RWPE1 (cell line): ENCODE data around the gene GRM8.

Source experiments
- CTCF ChIA-PET: fragments of 350-600 bp; sonication (Branson Sonifier 250); formaldehyde crosslinking; extraction: SDS; loops from one replicate; lab custom pipeline; 2021; lab: Yijun Ruan, JAX
- POLR2A ChIA-PET: fragments of 400-600 bp; formaldehyde crosslinking; extraction: SDS; loops from one replicate; lab custom pipeline; 2020; ENCODE audit warnings: antibody characterized with exemption; ENCODE audit not compliant: low non-redundant PET; lab: Yijun Ruan, JAX
- DNase-seq: peaks from one replicate; pipeline ENCODE4 v3.0.0; 2012; ENCODE audit warnings: low spot score
- H3K27ac ChIP-seq: fragments of 450-650 bp; 2 replicates; pipeline ENCODE4 v1.5.1; 2017
- CTCF ChIP-seq: fragments of 450-650 bp; conservative IDR thresholded peaks from 2 replicates; pipeline ENCODE4 v1.5.1; 2017; ENCODE audit warnings: low read depth, mild to moderate bottlenecking

The GRM8 gene

GRCh38 chr7:127158659-127159058 is 94.1 kb downstream of the GRM8 start:
- CTCF ChIA-PET, result no interaction called here
- no peak for DNase-seq
- POLR2A ChIA-PET, result no interaction called here
- TF ChIP-seq CTCF, result no peak
- no peak overlapping the region for H3K27ac ChIP-seq

GRCh38 chr7:127154958-127155357 is 97.8 kb downstream of the GRM8 start:
- ChIA-PET POLR2A (no interaction called here), CTCF (no interaction called here)
- TF ChIP-seq CTCF, result no peak
- DNase-seq, result no peak
- H3K27ac ChIP-seq, result no peak overlapping the region

GRCh38 chr7:127154101-127154500 is 98.6 kb downstream of the GRM8 start:
- no peak for DNase-seq
- ChIA-PET POLR2A (no interaction called here), CTCF (interaction anchor here (0.5 kb wide), 1 partner anchor 282 kb away, joined by 3 read pairs; no protein-coding TSS in a partner anchor)
- no peak for TF ChIP-seq CTCF
- H3K27ac ChIP-seq, result no peak overlapping the region

GRCh38 chr7:127153315-127153714 is 99.4 kb downstream of the GRM8 start:
- no peak for TF ChIP-seq CTCF
- no peak for DNase-seq
- H3K27ac ChIP-seq, result no peak overlapping the region
- CTCF ChIA-PET, result interaction anchor here (0.5 kb wide), 1 partner anchor 283 kb away, joined by 3 read pairs; no protein-coding TSS in a partner anchor
- POLR2A ChIA-PET, result no interaction called here

GRCh38 chr7:127152423-127152822 is 100.3 kb downstream of the GRM8 start:
- no peak for DNase-seq
- no peak for TF ChIP-seq CTCF
- CTCF ChIA-PET, result interaction anchor here (0.6 kb wide), 1 partner anchor 29 kb away, joined by 4 read pairs; no protein-coding TSS in a partner anchor
- POLR2A ChIA-PET, result no interaction called here
- H3K27ac ChIP-seq, result no peak overlapping the region

- no peak overlapping the region for H3K27ac ChIP-seq
- no peak for TF ChIP-seq CTCF
- DNase-seq, result no peak
- POLR2A ChIA-PET, result no interaction called here
- CTCF ChIA-PET, result no interaction called here
These were observed 101.4 kb downstream of the GRM8 start for GRCh38 chr7:127151379-127151778.

- no peak for TF ChIP-seq CTCF
- ChIA-PET POLR2A (no interaction called here), CTCF (no interaction called here)
- DNase-seq, result no peak
- no peak overlapping the region for H3K27ac ChIP-seq
These were observed 102.2 kb downstream of the GRM8 start for GRCh38 chr7:127150543-127150942.
